ENCODE measurements around the gene HOXB3. TPM values are rescaled to one million over a fixed set of nuclear protein-coding genes. Genes with fewer than 3 reads are reported as not detected.

Gene HOXB3
- total RNA-seq, 4 donors from 2014 or later: 2.5 to 11.1 (median 5.8) TPM

DNA sequence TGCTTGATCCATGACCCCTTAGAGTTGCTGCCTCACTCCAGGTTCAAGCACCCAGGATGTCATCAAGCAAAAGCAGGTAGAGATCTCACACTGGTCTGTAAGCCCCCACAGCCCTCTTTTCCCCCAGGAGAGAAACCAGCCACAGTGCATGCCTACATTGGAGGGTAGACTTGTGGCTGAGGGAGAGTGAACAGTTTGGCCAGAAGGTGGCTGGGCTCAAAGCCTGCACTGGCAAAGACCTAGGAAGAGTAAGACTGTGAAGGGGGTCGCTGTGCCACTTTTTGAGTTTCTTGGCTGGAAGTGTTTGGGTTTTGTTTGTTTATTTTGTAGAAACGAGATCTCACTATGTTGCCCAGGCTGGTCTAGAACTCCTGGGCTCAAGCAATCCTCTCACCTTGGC is 87.7 kb downstream of the HOXB3 start:
- H3K4me3 ChIP-seq: no peak overlapping the region
- H3K4me1 ChIP-seq: peaks cover 0 to 4% (median 0%) of the 10 kb centered on the region in 3 donors
- TF ChIP-seq POLR2A (IDR thresholded peaks at IDR 0.05): no peak
- TF ChIP-seq, protein P1, sequence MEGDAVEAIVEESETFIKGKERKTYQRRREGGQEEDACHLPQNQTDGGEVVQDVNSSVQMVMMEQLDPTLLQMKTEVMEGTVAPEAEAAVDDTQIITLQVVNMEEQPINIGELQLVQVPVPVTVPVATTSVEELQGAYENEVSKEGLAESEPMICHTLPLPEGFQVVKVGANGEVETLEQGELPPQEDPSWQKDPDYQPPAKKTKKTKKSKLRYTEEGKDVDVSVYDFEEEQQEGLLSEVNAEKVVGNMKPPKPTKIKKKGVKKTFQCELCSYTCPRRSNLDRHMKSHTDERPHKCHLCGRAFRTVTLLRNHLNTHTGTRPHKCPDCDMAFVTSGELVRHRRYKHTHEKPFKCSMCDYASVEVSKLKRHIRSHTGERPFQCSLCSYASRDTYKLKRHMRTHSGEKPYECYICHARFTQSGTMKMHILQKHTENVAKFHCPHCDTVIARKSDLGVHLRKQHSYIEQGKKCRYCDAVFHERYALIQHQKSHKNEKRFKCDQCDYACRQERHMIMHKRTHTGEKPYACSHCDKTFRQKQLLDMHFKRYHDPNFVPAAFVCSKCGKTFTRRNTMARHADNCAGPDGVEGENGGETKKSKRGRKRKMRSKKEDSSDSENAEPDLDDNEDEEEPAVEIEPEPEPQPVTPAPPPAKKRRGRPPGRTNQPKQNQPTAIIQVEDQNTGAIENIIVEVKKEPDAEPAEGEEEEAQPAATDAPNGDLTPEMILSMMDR (IDR thresholded peaks at IDR 0.05): no peak
- no peaks in the 10 kb centered on the region for H3K9me3 ChIP-seq
- no peak overlapping the region for H3K27ac ChIP-seq
- H3K27me3 ChIP-seq: peaks cover 0 to 74% (median 2%) of the 10 kb centered on the region in 4 donors
- DNase-seq: no peak
- intact Hi-C loops (cut with DNase I): no loop called here
- no peaks in the 10 kb centered on the region for H3K36me3 ChIP-seq
- 67 to 83% methylated on average over 2 of the region's 2 CpGs for WGBS, 2 donors

DNA sequence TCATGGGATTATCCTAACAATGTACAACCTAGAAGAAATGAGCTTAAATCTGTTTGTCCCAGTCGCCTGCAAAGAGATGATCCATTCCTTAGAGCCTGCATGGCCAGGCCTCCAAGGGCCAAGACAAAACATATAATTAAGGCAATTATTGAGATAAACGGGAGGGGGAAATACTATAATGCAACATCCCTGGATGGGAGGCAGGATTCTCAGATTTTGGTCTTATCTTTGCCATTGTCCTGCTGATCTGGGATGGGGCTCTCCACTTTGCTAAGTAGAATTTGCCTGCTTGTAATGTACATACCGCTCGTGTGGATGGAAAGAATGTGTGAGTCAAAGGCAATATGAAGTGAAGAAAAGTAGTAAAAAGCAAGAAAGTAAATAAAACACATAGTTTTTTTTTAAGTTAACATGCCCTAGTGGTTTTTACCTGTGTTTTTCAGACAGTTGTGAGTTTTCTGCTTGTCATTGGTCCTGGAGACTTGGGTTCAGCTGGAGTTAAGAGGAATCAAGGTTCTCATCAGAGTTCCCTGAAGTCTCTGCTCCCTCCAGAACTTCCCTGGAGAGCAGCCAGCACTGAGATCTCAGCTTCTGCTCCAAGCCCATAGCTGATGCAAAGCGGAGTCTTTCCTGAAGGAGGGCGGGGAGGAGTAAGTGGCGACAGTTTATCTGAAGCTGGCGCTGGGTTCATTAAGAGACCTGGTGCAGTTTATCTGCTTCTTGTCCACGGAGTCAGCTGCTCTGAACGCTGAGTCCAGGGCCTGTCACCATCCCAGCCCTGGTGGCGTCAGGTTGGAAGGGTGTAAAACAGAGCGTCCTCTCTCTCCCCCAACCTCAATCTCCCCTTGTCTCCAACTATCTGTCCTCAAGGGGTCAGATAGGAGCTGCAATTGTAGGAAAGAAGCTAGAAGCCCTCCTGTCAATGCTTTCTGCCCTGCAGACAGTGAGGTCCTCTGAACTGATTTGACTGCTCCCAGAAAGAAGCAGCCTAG is 89.3 kb downstream of the HOXB3 start:
- Histone ChIP-seq H3K27ac (no peak overlapping the region), H3K4me3 (no peak overlapping the region), H3K4me1 (no peaks in the 10 kb centered on the region), H3K9me3 (no peaks in the 10 kb centered on the region), H3K36me3 (no peaks in the 10 kb centered on the region), H3K27me3 (peaks cover 0 to 72% (median 2%) of the 10 kb centered on the region in 4 donors)
- 53 to 71% methylated on average over 10 to 12 of the region's 12 CpGs for WGBS, 2 donors
- intact Hi-C loops (cut with DNase I): no loop called here
- no peak for DNase-seq
- TF ChIP-seq, protein P1 (IDR thresholded peaks at IDR 0.05): no peak
- no peak for TF ChIP-seq POLR2A (IDR thresholded peaks at IDR 0.05)

DNA sequence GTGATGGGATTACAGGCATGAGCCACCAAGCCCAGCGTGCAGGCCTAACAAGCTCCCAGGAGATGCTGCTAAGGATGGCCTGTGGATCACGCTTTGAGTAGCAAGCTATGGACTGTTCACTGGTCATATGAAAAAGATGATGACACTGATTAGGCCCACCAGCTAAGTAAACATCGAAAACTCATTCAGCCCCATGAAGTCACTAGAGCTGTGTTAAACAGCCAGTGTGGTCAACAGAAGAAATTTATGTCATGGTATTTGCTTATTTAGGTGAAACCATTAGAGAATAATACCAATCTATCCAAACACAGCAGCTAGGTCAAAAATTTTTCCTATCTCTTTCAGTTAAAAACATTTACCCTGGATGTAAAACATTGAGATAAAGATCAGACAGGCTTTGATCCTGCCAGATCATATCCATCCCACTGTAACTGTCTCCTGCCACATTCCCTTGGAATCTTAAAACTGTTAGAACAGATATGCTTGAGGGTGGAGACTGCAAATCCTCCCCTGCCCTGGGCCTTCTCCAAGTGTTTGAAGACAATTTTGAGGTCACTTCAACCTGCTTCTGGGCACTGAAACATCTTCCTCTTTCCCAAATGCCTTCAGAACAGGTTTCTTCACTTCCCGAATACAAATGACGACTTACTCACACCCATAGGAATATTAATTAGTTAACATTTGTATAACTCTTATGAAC is 90.2 kb downstream of the HOXB3 start:
- no peaks in the 10 kb centered on the region for H3K4me1 ChIP-seq
- intact Hi-C loops (cut with DNase I): no loop called here
- H3K4me3 ChIP-seq: no peak overlapping the region
- no peak for TF ChIP-seq POLR2A (IDR thresholded peaks at IDR 0.05)
- TF ChIP-seq, protein P1 (IDR thresholded peaks at IDR 0.05): no peak
- no peak overlapping the region for H3K27ac ChIP-seq
- peaks cover 0 to 75% (median 2%) of the 10 kb centered on the region in 4 donors for H3K27me3 ChIP-seq
- H3K9me3 ChIP-seq: no peaks in the 10 kb centered on the region
- H3K36me3 ChIP-seq: no peaks in the 10 kb centered on the region
- DNase-seq: no peak
- WGBS, 2 donors: 71 to 77% methylated on average over 3 of the region's 5 CpGs

DNA sequence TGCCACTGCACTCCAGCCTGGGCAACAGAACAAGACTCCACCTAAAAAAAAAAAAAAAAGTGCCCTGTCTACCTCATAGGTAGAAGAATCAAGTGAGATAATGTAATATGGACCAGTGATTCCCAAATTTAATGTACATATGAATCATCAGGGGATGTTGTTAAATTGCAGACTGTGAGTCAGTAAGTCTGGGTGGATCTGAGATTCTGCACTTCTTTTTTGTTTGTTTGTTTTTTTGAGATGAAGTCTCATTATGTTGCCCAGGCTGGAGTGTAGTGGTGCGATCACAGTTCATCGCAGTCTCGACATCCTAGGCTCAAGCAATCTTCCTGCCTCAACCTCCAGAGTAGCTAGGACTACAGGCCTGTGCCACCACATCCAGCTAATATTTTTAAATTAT is 90.8 kb downstream of the HOXB3 start:
- Histone ChIP-seq H3K9me3 (no peaks in the 10 kb centered on the region), H3K4me3 (no peak overlapping the region), H3K27ac (no peak overlapping the region), H3K4me1 (peaks cover 0 to 5% (median 0%) of the 10 kb centered on the region in 3 donors), H3K27me3 (peaks cover 0 to 70% (median 2%) of the 10 kb centered on the region in 4 donors), H3K36me3 (no peaks in the 10 kb centered on the region)
- no peak for DNase-seq
- intact Hi-C loops (cut with DNase I): no loop called here
- no peak for TF ChIP-seq POLR2A (IDR thresholded peaks at IDR 0.05)
- TF ChIP-seq, protein P1 (IDR thresholded peaks at IDR 0.05): no peak
- WGBS, 2 donors: 94 to 95% methylated on average over 3 of the region's 3 CpGs

Small RNA genes within 50 kb of the gene (small RNA-seq; reads per million reads assigned to genes)
- 0 to 0.09 (median 0.04) reads per million in 4 donors for gene MIR196A1

Other genes with a start within 250 kb of the HOXB3 start
- gene SKAP1, start 160.0 kb downstream of the HOXB3 start, total RNA-seq: 1 to 10 TPM in 2 of 4 donors, under 1 TPM in 1, not detected in 1; 0.83 to 5.1 (median 3.4) TPM
- gene HOXB1, start 59.2 kb downstream of the HOXB3 start, total RNA-seq: under 1 TPM in 1 of 4 donors, not detected in 3; 0.19 TPM
- gene HOXB2, start 45.1 kb downstream of the HOXB3 start, total RNA-seq: 10 to 100 TPM in 3 of 4 donors, 1 to 10 TPM in 1; 9.2 to 24.2 (median 17.1) TPM
- 1 to 10 TPM in 3 of 4 donors, under 1 TPM in 1; 0.27 to 2.9 (median 1.8) TPM for gene HOXB4, start 11.9 kb downstream of the HOXB3 start, total RNA-seq
- not detected for gene HOXB5, start 3.5 kb upstream of the HOXB3 start, total RNA-seq
- gene HOXB6, start 14.7 kb upstream of the HOXB3 start, total RNA-seq: 1 to 10 TPM in 2 of 4 donors, not detected in 2; 1.3 to 3.1 TPM
- under 1 TPM in 2 of 4 donors, not detected in 2; 0.38 to 0.64 TPM for gene HOXB7, start 20.8 kb upstream of the HOXB3 start, total RNA-seq
- gene HOXB8, start 25.1 kb upstream of the HOXB3 start, total RNA-seq: not detected
- gene HOXB9, start 36.1 kb upstream of the HOXB3 start, total RNA-seq: not detected
- gene PRAC1, start 132.3 kb upstream of the HOXB3 start, total RNA-seq: not detected
- gene PRAC2, start 132.9 kb upstream of the HOXB3 start, total RNA-seq: not detected
- gene HOXB13, start 138.5 kb upstream of the HOXB3 start, total RNA-seq: not detected
- gene TTLL6, start 227.0 kb upstream of the HOXB3 start, total RNA-seq: under 1 TPM in 1 of 4 donors, not detected in 3; 0.19 TPM
- 100 to 1,000 TPM in 1 of 4 donors, 10 to 100 TPM in 3; 62.3 to 129 (median 79.4) TPM for gene CALCOCO2, start 240.8 kb upstream of the HOXB3 start, total RNA-seq